ENCODE measurements around the gene HOXB3.

Gene HOXB3

DNA sequence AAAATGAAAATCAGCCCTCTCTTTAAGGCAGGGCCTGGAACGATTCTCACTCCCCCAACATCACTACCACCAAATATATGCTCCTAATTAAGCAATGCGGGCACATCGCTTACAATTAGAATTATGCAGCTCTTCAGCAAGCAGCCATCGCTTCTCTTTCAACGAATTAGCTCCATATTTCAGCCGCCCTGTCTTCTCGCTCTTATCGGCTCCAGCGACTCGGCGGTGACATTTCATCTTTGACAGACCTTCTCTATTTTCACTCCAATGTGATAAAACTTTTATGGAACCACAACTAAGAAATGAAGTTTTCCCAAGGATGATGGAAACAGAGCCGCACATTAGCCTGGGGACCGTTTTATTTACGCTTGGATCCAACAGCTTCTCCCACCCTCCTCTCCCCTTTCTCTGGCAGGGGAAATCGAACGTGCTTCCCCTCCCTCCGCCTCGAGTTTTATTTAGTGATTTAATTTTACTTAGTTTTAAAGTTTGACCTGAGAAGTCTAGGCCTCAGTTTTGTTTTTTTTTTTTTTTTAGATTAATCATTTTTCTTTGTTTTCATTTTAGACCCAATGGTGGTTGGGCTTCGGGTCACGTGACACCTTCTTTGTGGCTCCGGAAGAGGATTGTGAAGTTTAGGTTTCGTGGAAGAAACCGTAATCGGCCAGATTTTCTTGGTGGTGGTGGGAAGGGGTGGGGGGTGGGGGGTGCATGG lies 42.1 kb downstream of the HOXB3 start:
- Histone ChIP-seq H3K27me3 (ENCODE audit: insufficient read depth, poor library complexity, severe bottlenecking) (no peaks in the 10 kb centered on the region), H3K4me3 (ENCODE audit: severe bottlenecking) (no peak overlapping the region), H3K27ac (ENCODE audit: poor library complexity, severe bottlenecking) (no peak overlapping the region), H3K9me3 (ENCODE audit: severe bottlenecking) (no peaks in the 10 kb centered on the region), H3K36me3 (ENCODE audit: low read depth) (peaks cover 16% of the 10 kb centered on the region), H3K4me1 (ENCODE audit: insufficient read depth, poor library complexity, severe bottlenecking) (no peaks in the 10 kb centered on the region)
- TF ChIP-seq, protein P1, sequence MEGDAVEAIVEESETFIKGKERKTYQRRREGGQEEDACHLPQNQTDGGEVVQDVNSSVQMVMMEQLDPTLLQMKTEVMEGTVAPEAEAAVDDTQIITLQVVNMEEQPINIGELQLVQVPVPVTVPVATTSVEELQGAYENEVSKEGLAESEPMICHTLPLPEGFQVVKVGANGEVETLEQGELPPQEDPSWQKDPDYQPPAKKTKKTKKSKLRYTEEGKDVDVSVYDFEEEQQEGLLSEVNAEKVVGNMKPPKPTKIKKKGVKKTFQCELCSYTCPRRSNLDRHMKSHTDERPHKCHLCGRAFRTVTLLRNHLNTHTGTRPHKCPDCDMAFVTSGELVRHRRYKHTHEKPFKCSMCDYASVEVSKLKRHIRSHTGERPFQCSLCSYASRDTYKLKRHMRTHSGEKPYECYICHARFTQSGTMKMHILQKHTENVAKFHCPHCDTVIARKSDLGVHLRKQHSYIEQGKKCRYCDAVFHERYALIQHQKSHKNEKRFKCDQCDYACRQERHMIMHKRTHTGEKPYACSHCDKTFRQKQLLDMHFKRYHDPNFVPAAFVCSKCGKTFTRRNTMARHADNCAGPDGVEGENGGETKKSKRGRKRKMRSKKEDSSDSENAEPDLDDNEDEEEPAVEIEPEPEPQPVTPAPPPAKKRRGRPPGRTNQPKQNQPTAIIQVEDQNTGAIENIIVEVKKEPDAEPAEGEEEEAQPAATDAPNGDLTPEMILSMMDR (IDR thresholded peaks at IDR 0.05; ENCODE audit: poor library complexity, severe bottlenecking) = no peak
- no peak for ATAC-seq (ENCODE audit: low read depth)
- DNase-seq (ENCODE audit: low spot score) = no peak

DNA sequence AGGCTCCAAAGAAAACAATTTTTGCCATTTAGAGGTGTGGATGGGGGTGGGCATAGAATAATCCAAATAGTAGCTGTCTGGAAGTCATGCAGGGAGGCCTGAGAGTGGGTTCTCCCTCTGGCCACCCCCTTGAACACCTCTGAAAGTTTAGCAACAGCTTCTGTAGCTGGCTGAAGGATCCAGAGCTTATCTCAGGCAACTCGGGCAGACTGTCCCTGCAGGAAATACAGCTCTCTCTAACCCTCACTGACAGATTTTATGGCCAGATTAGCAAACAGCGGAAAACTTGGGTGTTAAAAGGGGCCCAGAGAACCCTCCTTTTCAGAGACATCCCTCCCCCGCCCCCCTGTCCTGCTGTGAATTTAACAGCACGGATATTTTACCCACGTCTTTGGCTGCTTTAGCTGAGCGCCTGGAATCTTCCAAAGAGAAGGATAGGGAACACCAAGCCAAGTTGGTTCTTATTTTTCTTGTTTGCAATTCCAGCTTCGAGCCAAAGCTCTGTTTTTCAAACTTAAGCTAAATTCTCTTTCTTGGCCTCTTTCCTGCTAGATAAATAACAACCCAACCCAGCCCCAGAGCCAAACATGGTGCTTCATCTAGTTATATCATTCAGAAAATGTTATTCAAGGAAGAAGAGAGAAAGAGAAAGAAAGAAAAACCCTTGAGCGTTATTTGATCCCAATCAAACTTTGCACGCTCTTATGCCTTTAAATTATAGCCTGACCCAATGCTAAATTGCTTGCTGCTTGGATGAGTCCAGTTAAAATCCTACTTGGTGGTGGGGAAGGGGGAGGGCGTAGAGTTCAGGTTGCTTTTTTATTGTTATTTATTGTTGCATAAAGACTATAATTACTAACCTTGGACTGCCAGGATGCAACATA lies 42.9 kb downstream of the HOXB3 start:
- ATAC-seq (ENCODE audit: low read depth) = no peak
- no peaks in the 10 kb centered on the region for H3K9me3 ChIP-seq (ENCODE audit: severe bottlenecking)
- TF ChIP-seq, protein P1 (IDR thresholded peaks at IDR 0.05; ENCODE audit: poor library complexity, severe bottlenecking) = no peak
- no peak overlapping the region for H3K27ac ChIP-seq (ENCODE audit: poor library complexity, severe bottlenecking)
- no peak for DNase-seq (ENCODE audit: low spot score)
- H3K4me3 ChIP-seq (ENCODE audit: severe bottlenecking) = no peak overlapping the region
- no peaks in the 10 kb centered on the region for H3K4me1 ChIP-seq (ENCODE audit: insufficient read depth, poor library complexity, severe bottlenecking)
- peaks cover 16% of the 10 kb centered on the region for H3K36me3 ChIP-seq (ENCODE audit: low read depth)
- H3K27me3 ChIP-seq (ENCODE audit: insufficient read depth, poor library complexity, severe bottlenecking) = no peaks in the 10 kb centered on the region

DNA sequence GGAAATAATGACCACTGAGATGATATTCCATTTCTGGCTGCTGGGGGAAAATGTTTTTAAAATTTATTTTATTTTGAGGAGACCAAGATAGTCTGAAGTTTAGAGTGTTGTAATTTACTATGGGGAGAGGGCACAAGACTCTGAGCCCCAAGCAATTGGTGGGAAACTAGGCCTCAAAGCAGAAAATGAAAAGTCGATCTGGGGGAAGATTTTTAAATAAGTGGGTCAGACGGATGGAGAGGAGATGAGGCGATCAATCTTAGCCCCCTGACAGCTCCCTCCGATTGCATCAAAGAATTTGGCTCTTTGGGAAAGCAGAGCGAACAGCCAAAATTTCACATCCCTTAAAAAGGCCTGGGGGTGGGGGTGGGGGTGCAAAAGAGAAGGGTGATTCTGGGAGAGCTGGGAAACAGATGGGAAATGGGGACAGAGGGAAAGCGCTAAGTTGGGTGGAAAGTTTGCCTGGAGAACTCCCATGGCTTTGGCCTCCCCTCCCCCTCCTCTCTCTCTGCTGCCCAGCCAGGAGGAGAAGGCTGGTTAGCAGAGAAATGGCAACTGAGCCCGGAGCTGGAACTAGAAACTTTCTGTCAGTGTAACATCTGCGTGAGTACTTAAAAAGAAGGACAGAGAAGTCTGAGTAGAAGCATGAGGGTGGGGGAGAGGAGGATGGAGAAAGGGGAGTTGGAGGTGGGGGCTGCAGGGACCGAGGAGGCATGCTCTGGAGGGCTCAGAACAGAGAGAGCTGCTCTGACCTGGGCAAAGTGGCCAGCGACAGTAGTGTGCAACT lies 43.7 kb downstream of the HOXB3 start:
- TF ChIP-seq, protein P1 (IDR thresholded peaks at IDR 0.05; ENCODE audit: poor library complexity, severe bottlenecking) = no peak
- ATAC-seq (ENCODE audit: low read depth) = no peak
- H3K36me3 ChIP-seq (ENCODE audit: low read depth) = peaks cover 16% of the 10 kb centered on the region
- no peaks in the 10 kb centered on the region for H3K27me3 ChIP-seq (ENCODE audit: insufficient read depth, poor library complexity, severe bottlenecking)
- no peak overlapping the region for H3K27ac ChIP-seq (ENCODE audit: poor library complexity, severe bottlenecking)
- no peaks in the 10 kb centered on the region for H3K9me3 ChIP-seq (ENCODE audit: severe bottlenecking)
- DNase-seq (ENCODE audit: low spot score) = no peak
- H3K4me3 ChIP-seq (ENCODE audit: severe bottlenecking) = no peak overlapping the region
- no peaks in the 10 kb centered on the region for H3K4me1 ChIP-seq (ENCODE audit: insufficient read depth, poor library complexity, severe bottlenecking)

DNA sequence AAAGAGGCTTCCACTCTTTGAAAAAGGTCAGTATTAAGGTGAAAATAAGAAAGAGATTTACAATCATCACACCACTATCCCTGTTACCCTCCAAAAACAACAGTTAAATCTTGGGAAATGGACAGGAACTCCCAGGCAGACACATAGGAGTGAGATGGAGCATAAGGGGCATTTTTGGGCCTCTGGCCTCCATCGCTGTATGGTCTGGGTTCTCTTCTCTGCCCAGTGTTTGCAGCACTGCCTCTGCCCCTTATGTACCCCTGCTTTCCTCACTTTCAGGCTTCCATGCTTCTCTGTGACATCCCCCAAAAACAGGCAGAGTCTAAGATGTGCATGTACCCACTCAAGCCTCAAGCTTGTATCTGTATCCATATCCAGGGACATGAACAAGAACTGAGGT lies 44.5 kb downstream of the HOXB3 start:
- Histone ChIP-seq H3K9me3 (ENCODE audit: severe bottlenecking) (no peaks in the 10 kb centered on the region), H3K36me3 (ENCODE audit: low read depth) (peaks cover 14% of the 10 kb centered on the region), H3K4me3 (ENCODE audit: severe bottlenecking) (no peak overlapping the region), H3K27me3 (ENCODE audit: insufficient read depth, poor library complexity, severe bottlenecking) (peaks cover 3% of the 10 kb centered on the region), H3K4me1 (ENCODE audit: insufficient read depth, poor library complexity, severe bottlenecking) (no peaks in the 10 kb centered on the region), H3K27ac (ENCODE audit: poor library complexity, severe bottlenecking) (no peak overlapping the region)
- TF ChIP-seq, protein P1 (IDR thresholded peaks at IDR 0.05; ENCODE audit: poor library complexity, severe bottlenecking) = no peak
- ATAC-seq (ENCODE audit: low read depth) = no peak
- DNase-seq (ENCODE audit: low spot score) = no peak
